ENCODE measurements around the gene P2RY12.

Gene P2RY12

GRCh38 chr3:151330899-151331298 lies 53.7 kb downstream of the P2RY12 start:
- TF ChIP-seq CTCF (conservative IDR thresholded peaks at IDR 0.05; ENCODE audit: low read length), result no peak
- H3K4me3 ChIP-seq (ENCODE audit: low read length), result no peak overlapping the region
- peak; percentile 30 for DNase-seq (ENCODE audit: low read depth)

- H3K4me3 ChIP-seq (ENCODE audit: low read length), result no peak overlapping the region
- no peak for DNase-seq (ENCODE audit: low read depth)
- no peak for TF ChIP-seq CTCF (conservative IDR thresholded peaks at IDR 0.05; ENCODE audit: low read length)
Measured at GRCh38 chr3:151330379-151330778, 54.2 kb downstream of the P2RY12 start.

- no peak for DNase-seq (ENCODE audit: low read depth)
- no peak within 1 kb of the TSS for H3K4me3 ChIP-seq (ENCODE audit: low read length)
- no peak for TF ChIP-seq CTCF (conservative IDR thresholded peaks at IDR 0.05; ENCODE audit: low read length)
Measured at GRCh38 chr3:151329363-151329762, 55.2 kb downstream of the P2RY12 start, which contains the start of gene P2RY13. TSS of gene P2RY13 (minus strand) at chr3:151329549. CDS start at chr3:151329528, 21 bp downstream.

- TF ChIP-seq CTCF (conservative IDR thresholded peaks at IDR 0.05; ENCODE audit: low read length), result peak; percentile 12; the same call in 1 of the 2 replicates
- DNase-seq (ENCODE audit: low read depth), result peak; percentile 59
- no peak overlapping the region for H3K4me3 ChIP-seq (ENCODE audit: low read length)
Measured at GRCh38 chr3:151328298-151328995, 56.1 kb downstream of the P2RY12 start.

- TF ChIP-seq CTCF (conservative IDR thresholded peaks at IDR 0.05; ENCODE audit: low read length), result peak; percentile 71
- peak; percentile 33 for DNase-seq (ENCODE audit: low read depth)
- no peak overlapping the region for H3K4me3 ChIP-seq (ENCODE audit: low read length)
Measured at GRCh38 chr3:151327571-151328198, 56.9 kb downstream of the P2RY12 start.

- no peak overlapping the region for H3K4me3 ChIP-seq (ENCODE audit: low read length)
- DNase-seq (ENCODE audit: low read depth), result no peak
- TF ChIP-seq CTCF (conservative IDR thresholded peaks at IDR 0.05; ENCODE audit: low read length), result no peak
Measured at GRCh38 chr3:151322511-151322910, 62.0 kb downstream of the P2RY12 start.

- no peak overlapping the region for H3K4me3 ChIP-seq (ENCODE audit: low read length)
- no peak for TF ChIP-seq CTCF (conservative IDR thresholded peaks at IDR 0.05; ENCODE audit: low read length)
- DNase-seq (ENCODE audit: low read depth), result no peak
Measured at GRCh38 chr3:151321526-151321925, 63.0 kb downstream of the P2RY12 start.
